A549 (cell line): ENCODE data around the gene ACYP1.
"Not testable (repeated sequence)": the region's sequence is repeated elsewhere in the genome, so short reads cannot be mapped to it uniquely, and the experiment has no call there.

Experiments
- MAFK ChIP-seq: fragments of 450-650 bp; IDR thresholded peaks from 2 replicates; pipeline ENCODE4 v1.6.1; 2014; ENCODE audit not compliant: partially characterized antibody
- TF ChIP-seq, protein P1 (sequence below): fragments of >200 bp; sonication (Bioruptor Twin); formaldehyde crosslinking; IDR thresholded peaks from 3 replicates; pipeline ENCODE4 v1.5.1; 2016

DNA sequence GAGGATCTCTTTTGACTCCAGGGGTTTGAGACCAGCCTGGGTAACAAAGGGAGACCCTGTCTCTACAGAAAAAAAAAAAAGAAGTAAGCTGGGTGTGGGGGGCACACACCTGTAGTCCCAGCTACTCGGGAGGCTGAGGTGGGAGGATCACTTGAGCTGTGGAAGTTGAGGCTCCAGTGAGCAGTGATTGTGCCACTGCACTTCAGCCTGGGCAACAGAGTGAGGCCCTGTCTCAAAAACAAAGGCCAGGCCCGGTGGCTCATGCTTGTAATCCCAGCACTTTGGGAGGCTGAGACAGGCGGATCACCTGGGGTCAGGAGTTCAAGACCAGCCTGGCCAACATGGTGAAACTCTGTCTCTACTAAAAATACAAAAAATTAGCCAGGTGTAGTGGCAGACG is 3.9 kb upstream of the ACYP1 start:
- TF ChIP-seq MAFK: not testable (repeated sequence)
- TF ChIP-seq, protein P1, sequence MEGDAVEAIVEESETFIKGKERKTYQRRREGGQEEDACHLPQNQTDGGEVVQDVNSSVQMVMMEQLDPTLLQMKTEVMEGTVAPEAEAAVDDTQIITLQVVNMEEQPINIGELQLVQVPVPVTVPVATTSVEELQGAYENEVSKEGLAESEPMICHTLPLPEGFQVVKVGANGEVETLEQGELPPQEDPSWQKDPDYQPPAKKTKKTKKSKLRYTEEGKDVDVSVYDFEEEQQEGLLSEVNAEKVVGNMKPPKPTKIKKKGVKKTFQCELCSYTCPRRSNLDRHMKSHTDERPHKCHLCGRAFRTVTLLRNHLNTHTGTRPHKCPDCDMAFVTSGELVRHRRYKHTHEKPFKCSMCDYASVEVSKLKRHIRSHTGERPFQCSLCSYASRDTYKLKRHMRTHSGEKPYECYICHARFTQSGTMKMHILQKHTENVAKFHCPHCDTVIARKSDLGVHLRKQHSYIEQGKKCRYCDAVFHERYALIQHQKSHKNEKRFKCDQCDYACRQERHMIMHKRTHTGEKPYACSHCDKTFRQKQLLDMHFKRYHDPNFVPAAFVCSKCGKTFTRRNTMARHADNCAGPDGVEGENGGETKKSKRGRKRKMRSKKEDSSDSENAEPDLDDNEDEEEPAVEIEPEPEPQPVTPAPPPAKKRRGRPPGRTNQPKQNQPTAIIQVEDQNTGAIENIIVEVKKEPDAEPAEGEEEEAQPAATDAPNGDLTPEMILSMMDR: not testable (repeated sequence)
